GM19372 (cell line): ENCODE measurements around the gene C1QTNF2.
A peak's percentile ranks its signal among the peaks of the same experiment; 100 is the strongest.
"Not testable (repeated sequence)": the region's sequence is repeated elsewhere in the genome, so short reads cannot be mapped to it uniquely, and the experiment has no call there.

Experiments
- ATAC-seq: cut with Tn5 transposase; IDR thresholded peaks from one replicate; pipeline ENCODE4 v1.9.1; 2021; ENCODE audit warnings: mild to moderate bottlenecking, low read depth, moderate library complexity; ENCODE audit not compliant: unreplicated experiment

Gene C1QTNF2

GRCh38 chr5:160348080-160348479 is 22.3 kb downstream of the C1QTNF2 start:
- ATAC-seq: no peak

- no peak for ATAC-seq
These were observed 23.0 kb downstream of the C1QTNF2 start for GRCh38 chr5:160347448-160347847.

- no peak for ATAC-seq
These were observed 27.9 kb downstream of the C1QTNF2 start for GRCh38 chr5:160342413-160342941.

GRCh38 chr5:160341309-160341870 is 29.0 kb downstream of the C1QTNF2 start:
- ATAC-seq: no peak

DNA sequence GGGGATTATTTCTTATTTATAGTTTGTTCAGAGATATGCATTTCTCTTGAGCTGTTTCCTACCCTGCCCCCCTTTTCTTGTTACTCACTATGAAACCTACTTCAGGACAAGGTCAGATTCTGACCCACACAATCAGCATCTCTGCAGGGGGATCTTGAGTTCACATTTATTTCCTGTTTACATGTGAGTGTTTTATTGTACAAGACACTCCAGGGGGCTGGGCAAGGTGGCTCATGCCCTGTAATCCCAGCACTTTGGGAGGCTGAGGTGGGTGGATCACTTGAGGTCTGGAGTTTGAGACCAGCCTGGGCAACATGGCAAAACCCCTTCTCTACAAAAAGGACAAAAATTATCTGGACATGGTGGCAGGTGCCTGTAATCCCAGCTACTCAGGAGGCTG is 29.9 kb downstream of the C1QTNF2 start:
- ATAC-seq: not testable (repeated sequence)

GRCh38 chr5:160339406-160340130 is 30.9 kb downstream of the C1QTNF2 start:
- no peak for ATAC-seq

DNA sequence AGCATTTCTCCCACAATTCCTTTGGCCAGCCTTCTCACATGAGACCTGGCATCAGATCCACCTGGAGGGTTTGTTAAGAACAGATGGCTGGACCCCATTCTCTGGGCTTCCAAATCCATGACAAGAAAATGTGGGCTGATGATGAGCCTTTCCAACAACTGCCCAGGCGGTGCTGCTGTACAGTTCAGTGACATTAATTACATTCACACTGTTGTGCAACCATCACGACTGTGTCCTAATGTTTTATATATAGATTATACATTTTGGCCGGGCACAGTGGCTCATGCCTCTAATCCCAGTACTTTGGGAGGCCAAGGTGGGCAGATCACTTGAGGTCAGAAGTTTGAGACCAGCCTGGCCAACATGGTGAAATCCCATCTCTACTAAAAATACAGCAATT is 35.7 kb downstream of the C1QTNF2 start:
- ATAC-seq: not testable (repeated sequence)

GRCh38 chr5:160333721-160334120 is 36.7 kb downstream of the C1QTNF2 start:
- ATAC-seq: no peak

GRCh38 chr5:160330212-160330611 is 40.2 kb downstream of the C1QTNF2 start:
- ATAC-seq: no peak

- no peak for ATAC-seq
These were observed 42.6 kb downstream of the C1QTNF2 start for GRCh38 chr5:160327818-160328217.

DNA sequence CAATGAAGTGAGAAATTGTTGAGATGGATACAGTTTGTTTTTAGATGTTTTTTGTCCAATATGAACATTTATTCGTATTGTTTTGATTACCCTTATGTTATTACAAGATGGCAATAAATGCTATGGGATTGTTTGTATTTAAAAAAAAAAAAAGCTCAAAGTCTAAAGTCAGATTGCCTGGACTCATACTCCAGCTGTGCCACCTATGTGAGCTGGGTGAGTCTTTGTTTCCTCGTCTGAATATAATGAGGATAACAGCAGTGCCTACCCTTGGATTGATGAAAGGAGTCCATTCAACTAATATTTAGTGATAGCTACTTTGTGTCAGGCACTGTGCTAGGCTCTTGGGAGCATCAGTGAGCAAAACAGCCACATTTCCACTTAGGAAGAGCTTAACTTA is 43.4 kb downstream of the C1QTNF2 start:
- no peak for ATAC-seq

DNA sequence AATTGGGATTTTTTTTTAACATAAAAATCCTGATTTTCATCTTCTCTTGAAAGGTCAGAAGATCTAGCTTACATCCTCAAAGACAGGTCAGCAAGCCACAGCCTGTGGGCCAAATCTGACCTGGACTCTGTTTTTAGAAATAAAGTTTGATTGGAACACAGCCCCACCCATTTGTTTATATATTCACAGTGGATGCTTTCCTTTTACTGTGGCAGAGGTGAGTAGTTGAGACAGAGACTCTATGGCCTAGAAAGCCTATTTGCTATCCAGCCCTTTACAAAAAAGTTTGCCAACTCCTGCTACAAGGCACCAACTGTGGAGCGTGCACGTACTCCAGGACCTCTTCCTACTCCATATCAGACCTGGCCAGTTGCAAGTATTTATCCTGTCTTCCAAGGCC is 44.7 kb downstream of the C1QTNF2 start:
- no peak for ATAC-seq

DNA sequence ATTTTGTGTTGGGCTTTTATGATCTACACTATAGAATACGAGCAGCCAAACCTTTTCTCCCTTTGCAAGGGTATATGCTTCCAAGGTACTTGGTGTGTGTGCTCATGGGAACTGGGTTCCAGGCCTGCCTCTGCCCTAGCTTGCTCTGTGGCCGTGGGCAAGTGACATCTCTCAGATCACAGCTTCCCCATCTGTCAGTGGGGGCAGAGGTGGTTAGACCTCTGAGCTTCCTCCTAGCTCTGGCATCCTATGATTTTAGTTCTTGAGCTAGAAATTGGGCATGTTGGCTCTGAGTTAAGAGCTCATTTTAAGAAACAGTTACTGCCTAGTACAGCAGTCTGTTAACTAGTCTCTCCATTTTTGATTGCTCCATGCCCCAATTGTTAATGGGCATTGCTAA is 45.5 kb downstream of the C1QTNF2 start:
- ATAC-seq: no peak

- ATAC-seq: no peak
These were observed 52.0 kb downstream of the C1QTNF2 start for GRCh38 chr5:160318409-160318808.

DNA sequence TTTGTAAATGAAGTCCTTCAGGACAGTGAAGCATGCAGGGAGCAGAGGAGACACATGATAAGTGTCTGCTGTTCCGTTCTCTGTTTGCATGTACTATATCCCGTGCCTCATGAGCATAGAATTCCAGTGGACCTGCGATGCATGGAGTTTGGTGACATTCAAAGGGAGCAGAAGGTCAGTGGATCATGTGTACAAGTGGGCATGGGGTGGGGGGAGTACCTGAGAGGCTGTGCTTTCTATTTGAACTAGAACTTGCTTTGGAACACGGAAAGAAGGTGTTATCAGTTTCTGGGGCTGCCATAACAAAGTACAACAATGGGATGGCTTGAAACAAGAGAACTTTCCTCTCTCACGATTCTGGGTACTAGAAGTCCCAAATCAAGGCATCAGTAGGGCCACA is 53.0 kb downstream of the C1QTNF2 start:
- no peak for ATAC-seq

DNA sequence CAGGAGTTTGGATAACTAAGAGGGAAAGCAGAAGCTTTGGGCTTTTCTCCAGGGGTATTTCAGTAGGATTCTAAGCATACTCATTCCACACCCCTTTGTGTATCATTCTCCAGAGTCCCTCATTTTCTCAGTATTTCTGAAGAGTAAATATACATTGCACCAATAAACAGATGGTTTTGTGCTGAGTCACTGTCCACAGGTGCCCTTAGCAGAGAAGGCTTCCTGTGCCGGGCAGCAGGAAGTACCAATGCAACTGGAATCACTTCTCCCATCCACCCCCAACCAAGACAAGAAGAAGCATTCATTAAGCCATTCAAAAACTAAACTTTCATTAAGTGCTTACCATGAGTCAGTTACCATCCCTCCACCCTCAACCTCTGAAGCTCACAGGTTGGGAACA is 54.5 kb downstream of the C1QTNF2 start:
- no peak for ATAC-seq

GRCh38 chr5:160312960-160313727 is 57.3 kb downstream of the C1QTNF2 start:
- ATAC-seq: no peak

- ATAC-seq: peak; percentile 50
These were observed 58.1 kb downstream of the C1QTNF2 start, which contains the start of gene CCNJL for GRCh38 chr5:160312134-160312959. TSS of gene CCNJL (minus strand) at chr5:160312564. CDS start at chr5:160311923, 641 bp downstream.

GRCh38 chr5:160311491-160312133 is 58.8 kb downstream of the C1QTNF2 start:
- ATAC-seq: peak; percentile 6
